HepG2 (cell line): ENCODE data around the gene SUOX. TPM values are rescaled to one million over a fixed set of nuclear protein-coding genes. Genes with fewer than 3 reads are reported as not detected.

ENCODE experiments used
- ATAC-seq: fragments of 200-7000 bp; cut with Tn5 transposase; 3 replicates; pipeline ENCODE4 v1.9.1; 2020; ENCODE audit warnings: mild to moderate bottlenecking, moderate library complexity
- BruUV-seq: library from RNA; stranded (reverse); fragments of 400-500 nt; replicated peaks from 2 replicates; lab custom pipeline; 2021; lab: Mats Ljungman, UMichigan
- CTCF ChIA-PET: fragments of 300-600 bp; formaldehyde crosslinking; extraction: SDS; loops from one replicate; lab custom pipeline; 2021; ENCODE audit warnings: low total read pairs, inconsistent platforms, low intra/inter-chr PET ratio; lab: Yijun Ruan, JAX
- POLR2A ChIA-PET: fragments of 350-600 bp; sonication (Branson Sonifier 250); formaldehyde crosslinking; loops from one replicate; lab custom pipeline; 2020; ENCODE audit warnings: antibody characterized with exemption, inconsistent platforms; lab: Yijun Ruan, JAX
- DNase-seq: peaks from one replicate; pipeline ENCODE4 v3.0.0-alpha.2; 2015; ENCODE audit warnings: low spot score
- FAIRE-seq: peaks from 3 replicates; lab custom pipeline; 2011; peaks lifted over from hg19 to GRCh38; lab: Jason Lieb, UNC
- H2AFZ ChIP-seq: one replicate; pipeline ENCODE4 v1.6.1; 2011; ENCODE audit warnings: low read length, inconsistent platforms
- H3K27ac ChIP-seq: fragments of 300-600 bp; 3 replicates; pipeline ENCODE4 v1.8.0; 2011; ENCODE audit warnings: mixed run types, mild to moderate bottlenecking, mixed read lengths, low read length, inconsistent platforms; ENCODE audit not compliant: insufficient read depth; ENCODE audit errors: extremely low read length
- H3K27me3 ChIP-seq, 2 experiments: fragments of 200-600 bp in 1 of 2; 2 replicates in 1 of 2; 3 replicates in 1 of 2; pipeline versions ENCODE4 v1.6.0 to v1.8.0; 2011; ENCODE audit warnings: low read length in 2 of 2, mild to moderate bottlenecking in 2 of 2, moderate library complexity in 2 of 2, inconsistent platforms in 1 of 2; ENCODE audit not compliant: insufficient read depth in 2 of 2, control insufficient read depth in 1 of 2
- H3K36me3 ChIP-seq, 2 experiments: fragments of 200-600 bp in 1 of 2; replicated peaks in 1 of 2; 2 replicates in 1 of 2; 3 replicates in 1 of 2; pipeline versions ENCODE4 v1.5.1 to v1.8.0; 2011; ENCODE audit warnings: low read length in 2 of 2, inconsistent platforms in 1 of 2; ENCODE audit not compliant: insufficient read depth in 2 of 2, control insufficient read depth in 1 of 2
- H3K4me1 ChIP-seq: 2 replicates; pipeline ENCODE4 v1.5.1; 2012; ENCODE audit warnings: low read length, inconsistent platforms; ENCODE audit not compliant: insufficient read depth
- H3K4me2 ChIP-seq: 2 replicates; pipeline ENCODE4 v1.6.0; 2011; ENCODE audit warnings: low read depth, low read length, inconsistent platforms
- H3K4me3 ChIP-seq, 3 experiments: fragments of 200-600 bp in 1 of 3; sonication (generic), shearing (Covaris generic) in 1 of 3; replicated peaks in 1 of 3; 2 replicates each; pipeline ENCODE4 v1.5.1; 2011 to 2016; ENCODE audit warnings: low read length in 3 of 3, inconsistent platforms in 2 of 3, low read depth in 2 of 3, mild to moderate bottlenecking in 2 of 3, control low read depth in 1 of 3, mixed read lengths in 1 of 3; ENCODE audit not compliant: insufficient read depth in 1 of 3
- H3K79me2 ChIP-seq: one replicate; pipeline ENCODE4 v1.6.1; 2011; ENCODE audit warnings: low read length, inconsistent platforms; ENCODE audit not compliant: insufficient read depth
- H3K9ac ChIP-seq: 2 replicates; pipeline ENCODE4 v1.6.0; 2011; ENCODE audit warnings: mild to moderate bottlenecking, low read depth, low read length, inconsistent platforms; ENCODE audit not compliant: insufficient read depth
- H3K9me3 ChIP-seq: 2 replicates; pipeline ENCODE4 v1.5.1; 2012; ENCODE audit warnings: mild to moderate bottlenecking, low read length
- H4K20me1 ChIP-seq: 2 replicates; pipeline ENCODE4 v1.6.0; 2011; ENCODE audit warnings: inconsistent platforms, mild to moderate bottlenecking, low read length, moderate library complexity; ENCODE audit not compliant: insufficient read depth
- AKAP8 ChIP-seq: sonication (generic); formaldehyde crosslinking; IDR thresholded peaks from 2 replicates; pipeline ENCODE4 v1.5.1; 2020; ENCODE audit warnings: mild to moderate bottlenecking, missing genetic modification reagents
- WGBS: methylation state at CpG from one replicate; pipeline ENCODE4 v1.1.6; 2017; ENCODE audit warnings: low lambda C conversion rate; 5-methylcytosine and 5-hydroxymethylcytosine counted together
- in situ Hi-C: cut with HindIII; loops from 2 replicates; pipeline ENCODE4 v1.10.0; 2017; ENCODE audit warnings: low pct_unique_long_range_greater_than_20kb; ENCODE audit not compliant: extremely low pct_ligation_motif_present
- intact Hi-C: fragments of 100-400 bp; cut with micrococcal nuclease; formaldehyde crosslinking; loops from one replicate; pipeline ENCODE4 v1.10.0; 2022; ENCODE audit not compliant: unreplicated experiment
- polyA plus RNA-seq, 8 experiments: library from polyadenylated mRNA; depleted of rRNA in 3 of 8; stranded (reverse) in 7 of 8; unstranded in 1 of 8; fragments of >200 nt; fragmentation: Illumina TruSeq in 4 of 8; extraction: Trizol in 4 of 8; gene quantifications; 2 replicates each; pipeline versions ENCODE4 v1.2.1 to v1.2.3, GENCODE V29; 2011 to 2016; ENCODE audit warnings: low read depth in 4 of 8, missing spikeins in 1 of 8, mixed read lengths in 1 of 8; ENCODE audit not compliant: insufficient read depth in 1 of 8
- total RNA-seq, 5 experiments: library from RNA; depleted of rRNA; stranded (reverse); fragments of >200 nt; fragmentation: Illumina TruSeq; extraction: Trizol; gene quantifications; 2 replicates each; pipeline ENCODE4 v1.2.3, GENCODE V29; 2016; ENCODE audit warnings: low read depth in 1 of 5
- TF ChIP-seq, protein P1 (sequence below): sonication (generic); formaldehyde crosslinking; conservative IDR thresholded peaks from 2 replicates; pipeline ENCODE4 v1.4.0; 2020; ENCODE audit warnings: mild to moderate bottlenecking, missing genetic modification reagents, moderate library complexity
- TF ChIP-seq, protein P2 (sequence below): sonication (generic); formaldehyde crosslinking; IDR thresholded peaks from 2 replicates; pipeline ENCODE4 v1.5.0; 2020; ENCODE audit warnings: missing genetic modification reagents, mild to moderate bottlenecking, borderline replicate concordance
- TF ChIP-seq, protein P3 (sequence below): sonication (generic); formaldehyde crosslinking; IDR thresholded peaks from 2 replicates; pipeline ENCODE4 v1.5.0; 2020; ENCODE audit warnings: missing genetic modification reagents

The SUOX gene
- total and polyA plus RNA-seq, 2 of the 13 experiments (the other 11 are each of a cell fraction or from before 2014, with no cell fraction given), result 23.9 to 25.9 TPM

DNA sequence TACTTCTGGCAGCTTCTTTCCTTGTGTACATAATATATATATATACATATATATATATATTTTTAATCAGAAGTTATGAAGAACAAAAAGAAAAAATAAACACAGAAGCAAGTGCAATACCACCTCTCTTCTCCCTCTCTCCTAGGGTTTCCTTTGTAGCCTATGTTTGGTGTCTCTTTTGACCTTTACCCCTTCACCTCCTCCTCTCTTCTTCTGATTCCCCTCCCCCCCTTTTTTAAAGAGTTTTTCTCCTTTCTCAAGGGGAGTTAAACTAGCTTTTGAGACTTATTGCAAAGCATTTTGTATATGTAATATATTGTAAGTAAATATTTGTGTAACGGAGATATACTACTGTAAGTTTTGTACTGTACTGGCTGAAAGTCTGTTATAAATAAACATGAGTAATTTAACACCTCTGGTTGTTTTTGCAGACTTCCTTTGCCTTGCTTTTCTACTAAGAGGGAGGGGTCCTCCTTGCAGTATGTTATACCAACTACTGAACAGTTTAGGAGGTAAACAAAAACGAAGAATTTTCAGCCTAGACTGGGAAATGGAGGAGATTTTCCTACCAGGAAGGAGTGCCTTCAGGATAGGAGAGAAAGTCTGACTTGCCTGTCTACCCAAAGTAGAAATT is 41.1 kb downstream of the SUOX start (continued):
- TF ChIP-seq, protein P1, sequence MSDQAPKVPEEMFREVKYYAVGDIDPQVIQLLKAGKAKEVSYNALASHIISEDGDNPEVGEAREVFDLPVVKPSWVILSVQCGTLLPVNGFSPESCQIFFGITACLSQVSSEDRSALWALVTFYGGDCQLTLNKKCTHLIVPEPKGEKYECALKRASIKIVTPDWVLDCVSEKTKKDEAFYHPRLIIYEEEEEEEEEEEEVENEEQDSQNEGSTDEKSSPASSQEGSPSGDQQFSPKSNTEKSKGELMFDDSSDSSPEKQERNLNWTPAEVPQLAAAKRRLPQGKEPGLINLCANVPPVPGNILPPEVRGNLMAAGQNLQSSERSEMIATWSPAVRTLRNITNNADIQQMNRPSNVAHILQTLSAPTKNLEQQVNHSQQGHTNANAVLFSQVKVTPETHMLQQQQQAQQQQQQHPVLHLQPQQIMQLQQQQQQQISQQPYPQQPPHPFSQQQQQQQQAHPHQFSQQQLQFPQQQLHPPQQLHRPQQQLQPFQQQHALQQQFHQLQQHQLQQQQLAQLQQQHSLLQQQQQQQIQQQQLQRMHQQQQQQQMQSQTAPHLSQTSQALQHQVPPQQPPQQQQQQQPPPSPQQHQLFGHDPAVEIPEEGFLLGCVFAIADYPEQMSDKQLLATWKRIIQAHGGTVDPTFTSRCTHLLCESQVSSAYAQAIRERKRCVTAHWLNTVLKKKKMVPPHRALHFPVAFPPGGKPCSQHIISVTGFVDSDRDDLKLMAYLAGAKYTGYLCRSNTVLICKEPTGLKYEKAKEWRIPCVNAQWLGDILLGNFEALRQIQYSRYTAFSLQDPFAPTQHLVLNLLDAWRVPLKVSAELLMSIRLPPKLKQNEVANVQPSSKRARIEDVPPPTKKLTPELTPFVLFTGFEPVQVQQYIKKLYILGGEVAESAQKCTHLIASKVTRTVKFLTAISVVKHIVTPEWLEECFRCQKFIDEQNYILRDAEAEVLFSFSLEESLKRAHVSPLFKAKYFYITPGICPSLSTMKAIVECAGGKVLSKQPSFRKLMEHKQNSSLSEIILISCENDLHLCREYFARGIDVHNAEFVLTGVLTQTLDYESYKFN, result peak; percentile 48

DNA sequence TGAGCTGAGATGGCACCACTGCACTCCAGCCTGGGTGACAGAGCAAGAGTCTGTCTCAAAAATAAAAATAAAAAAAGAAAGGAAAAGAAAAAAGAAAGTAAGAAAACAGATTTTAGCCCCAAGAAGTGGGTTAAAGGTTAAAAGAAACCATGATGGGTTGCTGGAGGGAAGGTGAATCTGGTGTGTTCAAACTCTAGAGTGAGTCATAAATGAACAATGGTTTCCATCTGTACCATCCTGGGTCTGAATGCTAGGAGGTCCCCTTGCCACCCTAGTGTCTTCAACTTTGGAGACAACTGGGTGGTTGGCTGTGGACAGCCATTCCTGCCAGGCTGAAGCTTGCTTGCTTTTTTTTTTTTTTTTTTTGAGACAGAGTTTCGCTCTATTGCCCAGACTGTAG is 43.1 kb downstream of the SUOX start:
- POLR2A ChIA-PET, result interaction anchor here (0.8 to 3.4 kb wide), 5 partner anchors 33 to 66 kb away, joined by 3 to 26 read pairs (median 7); partner anchors contain the start of genes PA2G4, RAB5B and SUOX
- Histone ChIP-seq H4K20me1 (peaks cover 6% of the 10 kb centered on the region; the same call in 1 of the 2 replicates), H3K36me3 (peaks cover 2 to 21% of the 10 kb centered on the region in 2 experiments), H3K9me3 (no peaks in the 10 kb centered on the region), H2AFZ (no peak overlapping the region), H3K4me2 (0 out of 2 replicates have a peak overlapping the region, but pooled peaks have one; percentile 89), H3K27ac (no peak overlapping the region), H3K9ac (no peak overlapping the region), H3K27me3 (no peaks in the 10 kb centered on the region), H3K79me2 (peaks cover 21% of the 10 kb centered on the region), H3K4me3 (no peak overlapping the region), H3K4me1 (peaks cover 44% of the 10 kb centered on the region)
- CTCF ChIA-PET, result interaction anchor here (1.9 kb wide), 1 partner anchor 43 kb away, joined by 4 read pairs; the partner anchor contains the start of gene SUOX
- BruUV-seq, result no TSS peak
- in situ Hi-C loops, result no loop called here
- 100% methylated on average over 1 of the region's 1 CpG for WGBS
- no peak for DNase-seq
- no peak for ATAC-seq
- FAIRE-seq, result no peak
- intact Hi-C loops, result no loop called here
- no peak for TF ChIP-seq AKAP8 (CRISPR knock-in tag)
- TF ChIP-seq, protein P2, sequence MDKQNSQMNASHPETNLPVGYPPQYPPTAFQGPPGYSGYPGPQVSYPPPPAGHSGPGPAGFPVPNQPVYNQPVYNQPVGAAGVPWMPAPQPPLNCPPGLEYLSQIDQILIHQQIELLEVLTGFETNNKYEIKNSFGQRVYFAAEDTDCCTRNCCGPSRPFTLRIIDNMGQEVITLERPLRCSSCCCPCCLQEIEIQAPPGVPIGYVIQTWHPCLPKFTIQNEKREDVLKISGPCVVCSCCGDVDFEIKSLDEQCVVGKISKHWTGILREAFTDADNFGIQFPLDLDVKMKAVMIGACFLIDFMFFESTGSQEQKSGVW (CRISPR knock-in tag), result no peak
- TF ChIP-seq, protein P3, sequence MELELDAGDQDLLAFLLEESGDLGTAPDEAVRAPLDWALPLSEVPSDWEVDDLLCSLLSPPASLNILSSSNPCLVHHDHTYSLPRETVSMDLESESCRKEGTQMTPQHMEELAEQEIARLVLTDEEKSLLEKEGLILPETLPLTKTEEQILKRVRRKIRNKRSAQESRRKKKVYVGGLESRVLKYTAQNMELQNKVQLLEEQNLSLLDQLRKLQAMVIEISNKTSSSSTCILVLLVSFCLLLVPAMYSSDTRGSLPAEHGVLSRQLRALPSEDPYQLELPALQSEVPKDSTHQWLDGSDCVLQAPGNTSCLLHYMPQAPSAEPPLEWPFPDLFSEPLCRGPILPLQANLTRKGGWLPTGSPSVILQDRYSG (CRISPR knock-in tag), result no peak
